Ramos (cell line): ENCODE results near the gene RAB32.

Source experiments
- in situ Hi-C: fragments of 300-500 bp; cut with MboI; formaldehyde crosslinking; loops from one replicate; pipeline ENCODE4 v1.14.3; 2022; ENCODE audit warnings: low sequenced_read_pairs; ENCODE audit not compliant: unreplicated experiment

Gene RAB32

GRCh38 chr6:146578054-146578453 lies 34.4 kb downstream of the RAB32 start:
- in situ Hi-C loops = no loop called here

- in situ Hi-C loops = no loop called here
Measured at GRCh38 chr6:146581968-146582367, 38.3 kb downstream of the RAB32 start.

GRCh38 chr6:146582857-146583256 lies 39.2 kb downstream of the RAB32 start:
- in situ Hi-C loops = no loop called here

GRCh38 chr6:146583966-146584365 lies 40.3 kb downstream of the RAB32 start:
- in situ Hi-C loops = no loop called here

GRCh38 chr6:146587459-146587858 lies 43.8 kb downstream of the RAB32 start:
- in situ Hi-C loops = no loop called here

GRCh38 chr6:146590492-146590891 lies 46.9 kb downstream of the RAB32 start:
- in situ Hi-C loops = no loop called here

GRCh38 chr6:146592451-146592850 lies 48.8 kb downstream of the RAB32 start:
- in situ Hi-C loops = no loop called here

GRCh38 chr6:146593986-146594385 lies 50.4 kb downstream of the RAB32 start:
- in situ Hi-C loops = no loop called here

GRCh38 chr6:146594495-146594894 lies 50.9 kb downstream of the RAB32 start:
- in situ Hi-C loops = no loop called here

- in situ Hi-C loops = no loop called here
Measured at GRCh38 chr6:146595972-146596731, 52.5 kb downstream of the RAB32 start.

- in situ Hi-C loops = no loop called here
Measured at GRCh38 chr6:146598772-146599405, 55.3 kb downstream of the RAB32 start, which contains the start of gene ADGB. Gene ADGB, plus strand, starts transcription at chr6:146598972. Its CDS starts 69 bp downstream, at chr6:146599041.

- in situ Hi-C loops = no loop called here
Measured at GRCh38 chr6:146601352-146601751, 57.7 kb downstream of the RAB32 start.

GRCh38 chr6:146602526-146602925 lies 58.9 kb downstream of the RAB32 start:
- in situ Hi-C loops = no loop called here
